Fibroblast of lung (primary cell): ENCODE data around the gene ZNF503.

ENCODE experiments used
- CTCF ChIP-seq, 2 donors: IDR thresholded peaks in 1 of 2; conservative IDR thresholded peaks in 1 of 2; 1 replicate in 1 of 2; 2 replicates in 1 of 2; pipeline ENCODE4 v1.5.1; 2011 to 2012; ENCODE audit warnings: low read length in 2 of 2, control low read depth in 1 of 2, inconsistent platforms in 1 of 2, low read depth in 1 of 2, mild to moderate bottlenecking in 1 of 2
- EZH2 ChIP-seq: IDR thresholded peaks from 2 replicates; pipeline ENCODE4 v1.5.1; 2012; ENCODE audit warnings: low read length, control low read depth, mild to moderate bottlenecking; ENCODE audit errors: missing control alignments

GRCh38 chr10:75404815-75405597 is 3.4 kb upstream of the ZNF503 start:
- no peak for TF ChIP-seq CTCF (conservative IDR thresholded peaks at IDR 0.05 in 1 of 2, IDR thresholded peaks at IDR 0.05 in 1 of 2; ENCODE audit: low read depth in 1 of 2, low read length in 2 of 2)
- TF ChIP-seq EZH2, result no peak
